Left kidney (tissue), 2 donors: Measurements from ENCODE around the gene SPACDR. TPM values are rescaled to one million over a fixed set of nuclear protein-coding genes. Genes with fewer than 3 reads are reported as not detected.

ENCODE experiments used
- DNase-seq: peaks from one replicate; pipeline ENCODE4 v3.0.0-alpha.2; 2013
- polyA plus RNA-seq: library from polyadenylated mRNA; unstranded; fragments of 120-200 nt; gene quantifications from one replicate; pipeline ENCODE4 v1.2.1, GENCODE V29; 2013; ENCODE audit not compliant: insufficient read length

SPACDR gene
- polyA plus RNA-seq, 1 donor = 1.2 TPM

GRCh38 chr7:100415448-100415847, 48.6 kb downstream of the SPACDR start:
- DNase-seq = no peak

GRCh38 chr7:100413889-100414288, 50.2 kb downstream of the SPACDR start:
- no peak for DNase-seq

- DNase-seq = no peak
Measured at GRCh38 chr7:100413346-100413745, 50.7 kb downstream of the SPACDR start.

GRCh38 chr7:100411101-100411500, 53.0 kb downstream of the SPACDR start:
- DNase-seq = no peak

- peak; percentile 63 for DNase-seq
Measured at GRCh38 chr7:100407285-100408180, 56.5 kb downstream of the SPACDR start.

- no peak for DNase-seq
Measured at GRCh38 chr7:100406767-100407166, 57.3 kb downstream of the SPACDR start.

Other genes starting within 250 kb of the SPACDR start
- 9.7 TPM for gene PVRIG, start 244.3 kb downstream of the SPACDR start, polyA plus RNA-seq
- 9.6 TPM for gene SPDYE3, start 156.6 kb downstream of the SPACDR start, polyA plus RNA-seq
- 74.1 TPM for gene PILRB, start 106.1 kb downstream of the SPACDR start, polyA plus RNA-seq
- 12.6 TPM for gene PILRA, start 90.8 kb downstream of the SPACDR start, polyA plus RNA-seq
- 7.5 TPM for gene ZCWPW1, start 35.6 kb downstream of the SPACDR start, polyA plus RNA-seq
- gene MEPCE, start 34.4 kb downstream of the SPACDR start, polyA plus RNA-seq = 49.2 TPM
- gene PPP1R35, start 27.8 kb downstream of the SPACDR start, polyA plus RNA-seq = 12.2 TPM
- 37.4 TPM for gene TSC22D4, start 15.0 kb upstream of the SPACDR start, polyA plus RNA-seq
- 1.6 TPM for gene NYAP1, start 19.7 kb upstream of the SPACDR start, polyA plus RNA-seq
- gene AGFG2, start 74.9 kb upstream of the SPACDR start, polyA plus RNA-seq = 10.0 TPM
- 4.2 TPM for gene SAP25, start 109.6 kb upstream of the SPACDR start, polyA plus RNA-seq
- 37.7 TPM for gene LRCH4, start 121.9 kb upstream of the SPACDR start, polyA plus RNA-seq
- gene FBXO24, start 122.1 kb upstream of the SPACDR start, polyA plus RNA-seq = 2.6 TPM
- 94.3 TPM for gene PCOLCE, start 138.1 kb upstream of the SPACDR start, polyA plus RNA-seq
- 23.5 TPM for gene MOSPD3, start 148.3 kb upstream of the SPACDR start, polyA plus RNA-seq
- 0.93 TPM for gene TFR2, start 177.3 kb upstream of the SPACDR start, polyA plus RNA-seq
- gene ACTL6B, start 192.2 kb upstream of the SPACDR start, polyA plus RNA-seq = not detected
- gene GNB2, start 209.5 kb upstream of the SPACDR start, polyA plus RNA-seq = 162 TPM
- gene GIGYF1, start 230.0 kb upstream of the SPACDR start, polyA plus RNA-seq = 42.7 TPM
- gene POP7, start 241.9 kb upstream of the SPACDR start, polyA plus RNA-seq = 19.5 TPM